K562 (cell line): ENCODE data around the gene URB2. TPM values are rescaled to one million over a fixed set of nuclear protein-coding genes. Genes with fewer than 3 reads are reported as not detected.

ENCODE experiments used
- ATAC-seq: fragments of 200-7000 bp; cut with Tn5 transposase; 3 replicates; pipeline ENCODE4 v1.9.1; 2020; ENCODE audit warnings: moderate library complexity
- BruUV-seq: library from RNA; stranded (reverse); fragments of 400-500 nt; replicated peaks from 2 replicates; lab custom pipeline; 2021; lab: Mats Ljungman, UMichigan
- CTCF ChIA-PET: fragments of 300-600 bp; formaldehyde crosslinking; extraction: SDS; loops from one replicate; lab custom pipeline; 2021; ENCODE audit warnings: low intra/inter-chr PET ratio; lab: Yijun Ruan, JAX
- POLR2A ChIA-PET: fragments of 300-600, 350-650 bp; sonication (Branson Sonifier 250); formaldehyde crosslinking; extraction: SDS; loops from one replicate; lab custom pipeline; 2021; ENCODE audit warnings: antibody characterized with exemption, inconsistent platforms; lab: Yijun Ruan, JAX
- DNase-seq, 4 experiments: peaks; one replicate each; pipeline versions ENCODE4 v3.0.0 to v3.0.0-alpha.2; 2011 to 2018; ENCODE audit warnings: low spot score in 3 of 4, mixed read lengths in 3 of 4; ENCODE audit errors: extremely low read depth in 1 of 4
- FAIRE-seq: peaks from 2 replicates; lab custom pipeline; 2011; peaks lifted over from hg19 to GRCh38; lab: Jason Lieb, UNC
- H2AFZ ChIP-seq: 2 replicates; pipeline ENCODE4 v1.6.0; 2011; ENCODE audit warnings: low read depth, low read length, control low read depth, inconsistent platforms
- H3K27ac ChIP-seq: fragments of 200-600 bp; 3 replicates; pipeline ENCODE4 v1.8.0; 2011; ENCODE audit warnings: low read depth, mild to moderate bottlenecking, control low read depth, inconsistent platforms, low read length, moderate library complexity, mixed read lengths; ENCODE audit errors: extremely low read depth
- H3K27me3 ChIP-seq, 2 experiments: fragments of 300-600 bp in 1 of 2; 2 replicates in 1 of 2; 3 replicates in 1 of 2; pipeline versions ENCODE4 v1.6.0 to v1.8.0; 2011; ENCODE audit warnings: inconsistent platforms in 2 of 2, low read length in 2 of 2, mild to moderate bottlenecking in 1 of 2, mixed read lengths in 1 of 2, moderate library complexity in 1 of 2; ENCODE audit not compliant: control insufficient read depth in 2 of 2, insufficient read depth in 2 of 2
- H3K36me3 ChIP-seq: fragments of 300-600 bp; 3 replicates; pipeline ENCODE4 v1.8.0; 2011; ENCODE audit warnings: mild to moderate bottlenecking, low read length, inconsistent platforms; ENCODE audit not compliant: control insufficient read depth, insufficient read depth
- H3K4me1 ChIP-seq, 2 experiments: fragments of 200-600 bp in 1 of 2; replicated peaks in 1 of 2; 2 replicates in 1 of 2; 3 replicates in 1 of 2; pipeline versions ENCODE4 v1.5.1 to v1.8.0; 2011; ENCODE audit warnings: inconsistent platforms in 2 of 2, low read length in 2 of 2, mild to moderate bottlenecking in 1 of 2, mixed read lengths in 1 of 2, moderate library complexity in 1 of 2; ENCODE audit not compliant: control insufficient read depth in 2 of 2, insufficient read depth in 2 of 2
- H3K4me2 ChIP-seq: 2 replicates; pipeline ENCODE4 v1.6.1; 2011; ENCODE audit warnings: low read length, control low read depth, inconsistent platforms, mixed read lengths; ENCODE audit not compliant: insufficient read depth
- H3K4me3 ChIP-seq: fragments of 200-600 bp; sonication (generic), shearing (Covaris generic); 2 replicates; pipeline ENCODE4 v1.5.1; 2016; ENCODE audit warnings: control low read depth, inconsistent platforms
- H3K79me2 ChIP-seq: fragments of 200-600 bp; 3 replicates; pipeline ENCODE4 v1.8.0; 2011; ENCODE audit warnings: low read length, inconsistent platforms; ENCODE audit not compliant: control insufficient read depth, insufficient read depth
- H3K9ac ChIP-seq, 2 experiments: 2 replicates each; pipeline versions ENCODE4 v1.6.0 to v1.6.1; 2011; ENCODE audit warnings: low read depth in 2 of 2, low read length in 2 of 2, control low read depth in 1 of 2, inconsistent platforms in 1 of 2, mild to moderate bottlenecking in 1 of 2, mixed read lengths in 1 of 2; ENCODE audit not compliant: insufficient read depth in 1 of 2
- H3K9me1 ChIP-seq: one replicate; pipeline ENCODE4 v1.6.0; 2011; ENCODE audit warnings: inconsistent platforms, mild to moderate bottlenecking, low read length, moderate library complexity; ENCODE audit not compliant: control insufficient read depth, insufficient read depth
- H3K9me3 ChIP-seq: replicated peaks from 2 replicates; pipeline ENCODE4 v1.5.1; 2011; ENCODE audit warnings: low read depth, low read length, inconsistent platforms; ENCODE audit not compliant: control insufficient read depth, insufficient read depth
- H4K20me1 ChIP-seq: replicated peaks from 2 replicates; pipeline ENCODE4 v1.6.1; 2011; ENCODE audit warnings: low read length, inconsistent platforms, mixed read lengths; ENCODE audit not compliant: control insufficient read depth, insufficient read depth
- FOXA3 ChIP-seq, 2 experiments: fragments of 450-650 bp in 1 of 2; sonication (generic) in 1 of 2; formaldehyde crosslinking; IDR thresholded peaks in 1 of 2; conservative IDR thresholded peaks in 1 of 2; 2 replicates each; pipeline versions ENCODE4 v1.4.0 to v1.8.0; 2020 to 2022; ENCODE audit warnings: mild to moderate bottlenecking in 2 of 2, missing genetic modification reagents in 1 of 2
- KLF16 ChIP-seq: IDR thresholded peaks from 2 replicates; pipeline ENCODE4 v1.6.1; 2016; ENCODE audit warnings: antibody characterized with exemption
- MAZ ChIP-seq, 2 experiments: fragments of 450-650 bp in 1 of 2; sonication (generic) in 1 of 2; formaldehyde crosslinking; IDR thresholded peaks in 1 of 2; conservative IDR thresholded peaks in 1 of 2; 2 replicates each; pipeline versions ENCODE4 v1.4.0 to v1.5.0; 2020; ENCODE audit warnings: mild to moderate bottlenecking in 1 of 2, missing genetic modification reagents in 1 of 2
- NCOA1 ChIP-seq: fragments of 450-650 bp; IDR thresholded peaks from 2 replicates; pipeline ENCODE4 v1.6.1; 2016; ENCODE audit warnings: low read depth
- PRPF4 ChIP-seq: fragments of 200-400 bp; formaldehyde crosslinking; IDR thresholded peaks from one replicate; pipeline ENCODE4 v1.6.1; 2017; ENCODE audit warnings: low read length, low read depth, mild to moderate bottlenecking; ENCODE audit not compliant: insufficient read depth, poor library complexity, severe bottlenecking
- STAT5B ChIP-seq: fragments of 250-450 bp; sonication (Bioruptor Pico); IDR thresholded peaks from 2 replicates; pipeline ENCODE4 v1.8.0; 2021; ENCODE audit warnings: mild to moderate bottlenecking, inconsistent platforms
- ZEB2 ChIP-seq: fragments of 450-650 bp; IDR thresholded peaks from 2 replicates; pipeline ENCODE4 v1.6.1; 2016
- WGBS: fragments of 100-300 bp; shearing (Covaris generic); methylation state at CpG from one replicate; pipeline ENCODE4 v1.1.6; 2016; ENCODE audit warnings: low coverage, mixed read lengths; ENCODE audit not compliant: insufficient coverage; ENCODE audit errors: missing lambda C conversion rate; 5-methylcytosine and 5-hydroxymethylcytosine counted together
- in situ Hi-C: fragments of 300-500 bp; cut with MboI; formaldehyde crosslinking; loops from 4 replicates; pipeline ENCODE4 v1.15.0; 2018; ENCODE audit warnings: inconsistent platforms, mixed read lengths
- intact Hi-C: fragments of 100-400 bp; cut with micrococcal nuclease; formaldehyde crosslinking; loops from 2 replicates; pipeline ENCODE4 v1.14.2; 2022
- polyA plus RNA-seq, 8 experiments: library from polyadenylated mRNA; depleted of rRNA in 4 of 8; stranded (reverse) in 5 of 8; unstranded in 3 of 8; fragments of >200 nt; fragmentation: Nextera tagmentation in 2 of 8; fragmentation: Illumina TruSeq in 1 of 8; extraction: Ambion mirVana in 2 of 8; extraction: Trizol in 1 of 8; gene quantifications; 2 replicates each; pipeline versions ENCODE4 v1.2.1 to v1.2.3, GENCODE V29; 2011 to 2014; ENCODE audit warnings: inconsistent platforms in 1 of 8, missing spikeins in 1 of 8
- total RNA-seq, 7 experiments: library from RNA; depleted of rRNA in 6 of 7; stranded (reverse); fragments of >200 nt in 6 of 7; fragmentation: Illumina TruSeq in 2 of 7; extraction: Trizol in 2 of 7; gene quantifications; 2 replicates each; pipeline versions ENCODE4 v1.2.1 to v1.2.3, GENCODE V29; 2011 to 2021; ENCODE audit warnings: low replicate concordance in 1 of 7
- TF ChIP-seq, protein P1 (sequence below): fragments of 250-450 bp; sonication (Bioruptor Pico); IDR thresholded peaks from 2 replicates; pipeline ENCODE4 v1.5.0; 2021

URB2 gene
- total and polyA plus RNA-seq, 9 of the 15 experiments (the other 6 are each of a cell fraction or from before 2014, with no cell fraction given), result 2.8 to 28.3 (median 19.0) TPM

GRCh38 chr1:229590119-229590518 lies 35.9 kb upstream of the URB2 start:
- Histone ChIP-seq H3K4me2 (no peak overlapping the region), H2AFZ (no peak overlapping the region), H4K20me1 (no peaks in the 10 kb centered on the region), H3K9ac (no peak overlapping the region), H3K36me3 (peaks cover 24% of the 10 kb centered on the region), H3K9me3 (no peaks in the 10 kb centered on the region; the same call in 1 of the 2 replicates), H3K9me1 (no peaks in the 10 kb centered on the region), H3K4me1 (peaks cover 0 to 4% of the 10 kb centered on the region in 2 experiments; a peak in 1 of 5 replicates), H3K4me3 (no peak overlapping the region), H3K27me3 (peaks cover 6 to 12% of the 10 kb centered on the region in 2 experiments; a peak in 4 of 5 replicates), H3K27ac (no peak overlapping the region), H3K79me2 (no peaks in the 10 kb centered on the region)
- ChIA-PET CTCF (no interaction called here), POLR2A (interaction anchor here (0.8 to 1.0 kb wide), 3 partner anchors 31 to 698 kb away, joined by 3 to 4 read pairs (median 3); no protein-coding TSS in a partner anchor)
- no TSS peak for BruUV-seq
- FAIRE-seq, result no peak
- in situ Hi-C loops, result no loop called here
- TF ChIP-seq PRPF4 (no peak), KLF16 (no peak), ZEB2 (no peak), FOXA3 (CRISPR knock-in tag; conservative IDR thresholded peaks at IDR 0.05 in 1 of 2, IDR thresholded peaks at IDR 0.05 in 1 of 2) (no peak), NCOA1 (no peak), STAT5B (CRISPR knock-in tag) (no peak), MAZ (CRISPR knock-in tag; conservative IDR thresholded peaks at IDR 0.05 in 1 of 2, IDR thresholded peaks at IDR 0.05 in 1 of 2) (no peak)
- TF ChIP-seq, protein P1, sequence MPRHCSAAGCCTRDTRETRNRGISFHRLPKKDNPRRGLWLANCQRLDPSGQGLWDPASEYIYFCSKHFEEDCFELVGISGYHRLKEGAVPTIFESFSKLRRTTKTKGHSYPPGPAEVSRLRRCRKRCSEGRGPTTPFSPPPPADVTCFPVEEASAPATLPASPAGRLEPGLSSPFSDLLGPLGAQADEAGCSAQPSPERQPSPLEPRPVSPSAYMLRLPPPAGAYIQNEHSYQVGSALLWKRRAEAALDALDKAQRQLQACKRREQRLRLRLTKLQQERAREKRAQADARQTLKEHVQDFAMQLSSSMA (CRISPR knock-in tag), result no peak
- no peak for DNase-seq
- no peak for ATAC-seq
- WGBS, result 48% methylated on average over 5 of the region's 5 CpGs
- intact Hi-C loops, result no loop called here
